HEK293 (cell line): ENCODE data around the gene MIEF2.

Source experiments
- BCL11B ChIP-seq: fragments of 450-650 bp; formaldehyde crosslinking; IDR thresholded peaks from 2 replicates; pipeline ENCODE4 v1.5.1; 2016; ENCODE audit warnings: low read depth, missing biosample characterization, missing genetic modification characterization
- CTCF ChIP-seq: fragments of 450-650 bp; formaldehyde crosslinking; IDR thresholded peaks from 2 replicates; pipeline ENCODE4 v1.5.1; 2016; ENCODE audit warnings: missing biosample characterization, missing genetic modification characterization
- GFI1B ChIP-seq: fragments of 450-650 bp; formaldehyde crosslinking; IDR thresholded peaks from 2 replicates; pipeline ENCODE4 v1.5.1; 2016; ENCODE audit warnings: missing biosample characterization, missing genetic modification characterization
- KLF10 ChIP-seq: fragments of 450-650 bp; IDR thresholded peaks from 2 replicates; pipeline ENCODE4 v1.5.1; 2018; ENCODE audit warnings: missing biosample characterization, mild to moderate bottlenecking, missing genetic modification characterization
- KLF9 ChIP-seq: fragments of 450-650 bp; formaldehyde crosslinking; IDR thresholded peaks from 2 replicates; pipeline ENCODE4 v1.5.1; 2016; ENCODE audit warnings: missing biosample characterization, missing genetic modification characterization, low read depth
- RBAK ChIP-seq: fragments of 450-650 bp; formaldehyde crosslinking; IDR thresholded peaks from 2 replicates; pipeline ENCODE4 v1.5.1; 2016; ENCODE audit warnings: missing biosample characterization, missing genetic modification characterization
- REPIN1 ChIP-seq: fragments of 450-650 bp; formaldehyde crosslinking; IDR thresholded peaks from 2 replicates; pipeline ENCODE4 v1.5.1; 2017; ENCODE audit warnings: missing biosample characterization, missing genetic modification characterization, low read depth
- SP7 ChIP-seq: fragments of 450-650 bp; formaldehyde crosslinking; IDR thresholded peaks from 2 replicates; pipeline ENCODE4 v1.5.1; 2016; ENCODE audit warnings: missing biosample characterization, missing genetic modification characterization
- YY1 ChIP-seq: fragments of 450-650 bp; formaldehyde crosslinking; IDR thresholded peaks from 2 replicates; pipeline ENCODE4 v1.5.1; 2018; ENCODE audit warnings: missing biosample characterization, missing genetic modification characterization
- ZBTB21 ChIP-seq: fragments of 450-650 bp; formaldehyde crosslinking; IDR thresholded peaks from 2 replicates; pipeline ENCODE4 v1.5.1; 2017; ENCODE audit warnings: missing biosample characterization, missing genetic modification characterization
- ZEB2 ChIP-seq: fragments of 450-650 bp; formaldehyde crosslinking; IDR thresholded peaks from 2 replicates; pipeline ENCODE4 v1.5.1; 2016; ENCODE audit warnings: missing biosample characterization, missing genetic modification characterization
- ZFP37 ChIP-seq: fragments of 450-650 bp; formaldehyde crosslinking; IDR thresholded peaks from 2 replicates; pipeline ENCODE4 v1.5.1; 2016; ENCODE audit warnings: missing biosample characterization, missing genetic modification characterization
- ZNF10 ChIP-seq: fragments of 450-650 bp; formaldehyde crosslinking; IDR thresholded peaks from 2 replicates; pipeline ENCODE4 v1.5.1; 2017; ENCODE audit warnings: missing biosample characterization, missing genetic modification characterization
- ZNF174 ChIP-seq: fragments of 450-650 bp; formaldehyde crosslinking; IDR thresholded peaks from 2 replicates; pipeline ENCODE4 v1.5.0; 2017; ENCODE audit warnings: missing biosample characterization, mild to moderate bottlenecking, missing genetic modification characterization
- ZNF214 ChIP-seq: fragments of 450-650 bp; formaldehyde crosslinking; IDR thresholded peaks from 2 replicates; pipeline ENCODE4 v1.5.1; 2017; ENCODE audit warnings: missing biosample characterization, mild to moderate bottlenecking, missing genetic modification characterization, borderline replicate concordance
- ZNF302 ChIP-seq: fragments of 450-650 bp; formaldehyde crosslinking; IDR thresholded peaks from 2 replicates; pipeline ENCODE4 v1.5.1; 2016; ENCODE audit warnings: missing biosample characterization, missing genetic modification characterization, low read depth
- ZNF341 ChIP-seq: fragments of 450-650 bp; formaldehyde crosslinking; IDR thresholded peaks from 2 replicates; pipeline ENCODE4; 2016; ENCODE audit warnings: low read depth, missing biosample characterization, missing genetic modification characterization
- ZNF416 ChIP-seq: fragments of 450-650 bp; formaldehyde crosslinking; IDR thresholded peaks from 2 replicates; pipeline ENCODE4 v1.5.1; 2016; ENCODE audit warnings: missing biosample characterization, missing genetic modification characterization
- ZNF501 ChIP-seq: fragments of 450-650 bp; formaldehyde crosslinking; IDR thresholded peaks from 2 replicates; pipeline ENCODE4 v1.5.1; 2016; ENCODE audit warnings: missing biosample characterization, missing genetic modification characterization
- ZNF560 ChIP-seq: fragments of 450-650 bp; formaldehyde crosslinking; IDR thresholded peaks from 2 replicates; pipeline ENCODE4 v1.5.1; 2017; ENCODE audit warnings: missing biosample characterization, missing genetic modification characterization, borderline replicate concordance
- ZNF561 ChIP-seq: fragments of 450-650 bp; IDR thresholded peaks from 2 replicates; pipeline ENCODE4 v1.5.1; 2018; ENCODE audit warnings: missing biosample characterization, missing genetic modification characterization, borderline replicate concordance
- ZNF629 ChIP-seq: fragments of 450-650 bp; formaldehyde crosslinking; IDR thresholded peaks from 2 replicates; pipeline ENCODE4 v1.5.1; 2017; ENCODE audit warnings: missing biosample characterization, missing genetic modification characterization
- ZNF76 ChIP-seq: fragments of 450-650 bp; formaldehyde crosslinking; IDR thresholded peaks from 2 replicates; pipeline ENCODE4; 2016; ENCODE audit warnings: low read depth, missing biosample characterization, missing genetic modification characterization, borderline replicate concordance
- ZNF777 ChIP-seq: fragments of 450-650 bp; formaldehyde crosslinking; IDR thresholded peaks from 2 replicates; pipeline ENCODE4 v1.5.1; 2017; ENCODE audit warnings: missing biosample characterization, missing genetic modification characterization, borderline replicate concordance
- ZNF785 ChIP-seq: fragments of 450-650 bp; formaldehyde crosslinking; IDR thresholded peaks from 2 replicates; pipeline ENCODE4 v1.5.1; 2016; ENCODE audit warnings: missing biosample characterization, missing genetic modification characterization
- TF ChIP-seq, protein P1 (sequence below): fragments of 450-650 bp; formaldehyde crosslinking; IDR thresholded peaks from 2 replicates; pipeline ENCODE4 v1.5.1; 2016; ENCODE audit warnings: missing biosample characterization, missing genetic modification characterization, borderline replicate concordance
- TF ChIP-seq, protein P2 (sequence below): fragments of 450-650 bp; formaldehyde crosslinking; IDR thresholded peaks from 2 replicates; pipeline ENCODE4 v1.5.1; 2016; ENCODE audit warnings: missing biosample characterization, missing genetic modification characterization
- TF ChIP-seq, protein P3 (sequence below): sonication (generic); formaldehyde crosslinking; IDR thresholded peaks from 2 replicates; pipeline ENCODE4 v1.8.1; 2022; ENCODE audit warnings: mild to moderate bottlenecking, moderate library complexity, missing genetic modification reagents

MIEF2 gene

DNA sequence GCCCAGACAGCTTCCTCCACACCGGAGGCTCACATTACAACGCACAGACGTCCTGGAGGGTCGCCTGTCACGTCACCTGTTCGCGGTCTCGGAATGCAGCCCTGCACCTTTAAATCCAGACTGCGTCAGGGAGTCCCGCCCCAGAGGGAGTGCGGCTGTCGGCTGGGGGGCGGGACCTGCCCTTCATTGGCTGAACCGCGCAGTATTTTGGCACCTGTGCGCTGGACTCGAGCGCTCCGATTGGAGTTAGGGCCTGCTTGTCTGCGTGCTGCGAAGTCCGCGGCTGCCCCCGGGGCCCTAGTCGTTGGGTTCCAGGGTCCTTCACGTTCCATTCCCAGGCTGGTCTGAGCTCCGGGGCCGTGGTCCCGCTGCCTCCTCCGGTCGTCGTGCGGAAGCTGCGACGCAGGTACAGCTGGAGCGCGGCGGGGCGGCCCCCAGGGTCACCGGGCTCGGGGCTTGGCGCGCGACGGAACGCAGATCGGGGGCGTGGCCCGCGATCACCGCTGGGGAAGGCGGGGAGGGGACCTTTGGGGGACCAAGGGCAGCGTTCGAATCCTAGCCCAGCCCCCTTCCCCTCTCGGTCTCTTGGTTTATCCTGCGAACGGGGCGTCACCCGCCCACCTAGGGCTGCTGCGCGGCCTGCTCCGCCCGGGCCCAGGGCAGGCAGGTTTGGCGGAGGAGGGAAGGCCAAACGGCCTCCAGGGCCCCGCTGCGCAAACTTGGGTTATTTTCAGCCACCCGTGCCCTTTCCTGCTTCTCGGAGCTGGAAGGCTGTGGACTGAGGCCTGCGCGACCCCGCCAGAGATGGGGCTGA, at the start of gene MIEF2 (continued):
- TF ChIP-seq, protein P1, sequence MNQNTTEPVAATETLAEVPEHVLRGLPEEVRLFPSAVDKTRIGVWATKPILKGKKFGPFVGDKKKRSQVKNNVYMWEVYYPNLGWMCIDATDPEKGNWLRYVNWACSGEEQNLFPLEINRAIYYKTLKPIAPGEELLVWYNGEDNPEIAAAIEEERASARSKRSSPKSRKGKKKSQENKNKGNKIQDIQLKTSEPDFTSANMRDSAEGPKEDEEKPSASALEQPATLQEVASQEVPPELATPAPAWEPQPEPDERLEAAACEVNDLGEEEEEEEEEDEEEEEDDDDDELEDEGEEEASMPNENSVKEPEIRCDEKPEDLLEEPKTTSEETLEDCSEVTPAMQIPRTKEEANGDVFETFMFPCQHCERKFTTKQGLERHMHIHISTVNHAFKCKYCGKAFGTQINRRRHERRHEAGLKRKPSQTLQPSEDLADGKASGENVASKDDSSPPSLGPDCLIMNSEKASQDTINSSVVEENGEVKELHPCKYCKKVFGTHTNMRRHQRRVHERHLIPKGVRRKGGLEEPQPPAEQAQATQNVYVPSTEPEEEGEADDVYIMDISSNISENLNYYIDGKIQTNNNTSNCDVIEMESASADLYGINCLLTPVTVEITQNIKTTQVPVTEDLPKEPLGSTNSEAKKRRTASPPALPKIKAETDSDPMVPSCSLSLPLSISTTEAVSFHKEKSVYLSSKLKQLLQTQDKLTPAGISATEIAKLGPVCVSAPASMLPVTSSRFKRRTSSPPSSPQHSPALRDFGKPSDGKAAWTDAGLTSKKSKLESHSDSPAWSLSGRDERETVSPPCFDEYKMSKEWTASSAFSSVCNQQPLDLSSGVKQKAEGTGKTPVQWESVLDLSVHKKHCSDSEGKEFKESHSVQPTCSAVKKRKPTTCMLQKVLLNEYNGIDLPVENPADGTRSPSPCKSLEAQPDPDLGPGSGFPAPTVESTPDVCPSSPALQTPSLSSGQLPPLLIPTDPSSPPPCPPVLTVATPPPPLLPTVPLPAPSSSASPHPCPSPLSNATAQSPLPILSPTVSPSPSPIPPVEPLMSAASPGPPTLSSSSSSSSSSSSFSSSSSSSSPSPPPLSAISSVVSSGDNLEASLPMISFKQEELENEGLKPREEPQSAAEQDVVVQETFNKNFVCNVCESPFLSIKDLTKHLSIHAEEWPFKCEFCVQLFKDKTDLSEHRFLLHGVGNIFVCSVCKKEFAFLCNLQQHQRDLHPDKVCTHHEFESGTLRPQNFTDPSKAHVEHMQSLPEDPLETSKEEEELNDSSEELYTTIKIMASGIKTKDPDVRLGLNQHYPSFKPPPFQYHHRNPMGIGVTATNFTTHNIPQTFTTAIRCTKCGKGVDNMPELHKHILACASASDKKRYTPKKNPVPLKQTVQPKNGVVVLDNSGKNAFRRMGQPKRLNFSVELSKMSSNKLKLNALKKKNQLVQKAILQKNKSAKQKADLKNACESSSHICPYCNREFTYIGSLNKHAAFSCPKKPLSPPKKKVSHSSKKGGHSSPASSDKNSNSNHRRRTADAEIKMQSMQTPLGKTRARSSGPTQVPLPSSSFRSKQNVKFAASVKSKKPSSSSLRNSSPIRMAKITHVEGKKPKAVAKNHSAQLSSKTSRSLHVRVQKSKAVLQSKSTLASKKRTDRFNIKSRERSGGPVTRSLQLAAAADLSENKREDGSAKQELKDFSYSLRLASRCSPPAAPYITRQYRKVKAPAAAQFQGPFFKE (tag by site-specific recombination): no peak
- TF ChIP-seq ZEB2 (tag by site-specific recombination): peak; percentile 90
- TF ChIP-seq ZNF777: peak; percentile 90; the same call in 1 of the 2 replicates
- TF ChIP-seq, protein P2, sequence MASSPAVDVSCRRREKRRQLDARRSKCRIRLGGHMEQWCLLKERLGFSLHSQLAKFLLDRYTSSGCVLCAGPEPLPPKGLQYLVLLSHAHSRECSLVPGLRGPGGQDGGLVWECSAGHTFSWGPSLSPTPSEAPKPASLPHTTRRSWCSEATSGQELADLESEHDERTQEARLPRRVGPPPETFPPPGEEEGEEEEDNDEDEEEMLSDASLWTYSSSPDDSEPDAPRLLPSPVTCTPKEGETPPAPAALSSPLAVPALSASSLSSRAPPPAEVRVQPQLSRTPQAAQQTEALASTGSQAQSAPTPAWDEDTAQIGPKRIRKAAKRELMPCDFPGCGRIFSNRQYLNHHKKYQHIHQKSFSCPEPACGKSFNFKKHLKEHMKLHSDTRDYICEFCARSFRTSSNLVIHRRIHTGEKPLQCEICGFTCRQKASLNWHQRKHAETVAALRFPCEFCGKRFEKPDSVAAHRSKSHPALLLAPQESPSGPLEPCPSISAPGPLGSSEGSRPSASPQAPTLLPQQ (tag by site-specific recombination): no peak
- TF ChIP-seq, protein P3, sequence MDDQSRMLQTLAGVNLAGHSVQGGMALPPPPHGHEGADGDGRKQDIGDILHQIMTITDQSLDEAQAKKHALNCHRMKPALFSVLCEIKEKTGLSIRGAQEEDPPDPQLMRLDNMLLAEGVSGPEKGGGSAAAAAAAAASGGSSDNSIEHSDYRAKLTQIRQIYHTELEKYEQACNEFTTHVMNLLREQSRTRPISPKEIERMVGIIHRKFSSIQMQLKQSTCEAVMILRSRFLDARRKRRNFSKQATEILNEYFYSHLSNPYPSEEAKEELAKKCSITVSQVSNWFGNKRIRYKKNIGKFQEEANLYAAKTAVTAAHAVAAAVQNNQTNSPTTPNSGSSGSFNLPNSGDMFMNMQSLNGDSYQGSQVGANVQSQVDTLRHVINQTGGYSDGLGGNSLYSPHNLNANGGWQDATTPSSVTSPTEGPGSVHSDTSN: peak; percentile 95
- TF ChIP-seq YY1 (tag by site-specific recombination): no peak
- TF ChIP-seq ZNF629: peak; percentile 49; the same call in 1 of the 2 replicates
- peak; percentile 97 for TF ChIP-seq KLF9 (tag by site-specific recombination)
- TF ChIP-seq ZNF785 (tag by site-specific recombination): no peak
- no peak for TF ChIP-seq ZNF341 (tag by site-specific recombination)
- TF ChIP-seq ZNF302 (tag by site-specific recombination): no peak
- no peak for TF ChIP-seq RBAK (tag by site-specific recombination)
- peak; percentile 79; the same call in 1 of the 2 replicates for TF ChIP-seq BCL11B (tag by site-specific recombination)
- TF ChIP-seq KLF10: peak; percentile 71
- 0 out of 2 replicates have a peak, but pooled peaks have one; percentile 68 for TF ChIP-seq ZNF561 (tag by site-specific recombination)
- no peak for TF ChIP-seq ZNF214 (tag by site-specific recombination)
- no peak for TF ChIP-seq ZNF560 (tag by site-specific recombination)
- TF ChIP-seq ZNF76: peak; percentile 65; the same call in 1 of the 2 replicates
- TF ChIP-seq ZNF174 (tag by site-specific recombination): no peak
- TF ChIP-seq GFI1B (tag by site-specific recombination): no peak
- peak; percentile 64; the same call in 1 of the 2 replicates for TF ChIP-seq SP7
- TF ChIP-seq ZNF10: no peak
- no peak for TF ChIP-seq ZBTB21 (tag by site-specific recombination)
- TF ChIP-seq REPIN1 (tag by site-specific recombination): no peak
- TF ChIP-seq CTCF: no peak
- peak; percentile 52; the same call in 1 of the 2 replicates for TF ChIP-seq ZNF501 (tag by site-specific recombination)
- TF ChIP-seq ZNF416 (tag by site-specific recombination): no peak
- peak; percentile 60; the same call in 1 of the 2 replicates for TF ChIP-seq ZFP37
